Dendritic cell treated with granulocyte-macrophage colony-stimulating factor and Interleukin-4, amounts not matched to agents 40 ng/mL and 50 ng/mL, for 4 days (primary cell): ENCODE data around the gene CENPH.
"Not testable (repeated sequence)": the region's sequence is repeated elsewhere in the genome, so short reads cannot be mapped to it uniquely, and the experiment has no call there.

Experiments used
- H3K27ac Mint-ChIP-seq: one replicate; pipeline ENCODE4 v1.8.0; 2022; ENCODE audit warnings: mild to moderate bottlenecking, mixed read lengths
- H3K27me3 Mint-ChIP-seq: one replicate; pipeline ENCODE4 v1.8.0; 2022; ENCODE audit warnings: mild to moderate bottlenecking, mixed read lengths
- H3K36me3 Mint-ChIP-seq: one replicate; pipeline ENCODE4 v1.8.0; 2022; ENCODE audit warnings: low read depth, mixed read lengths
- H3K4me1 Mint-ChIP-seq: one replicate; pipeline ENCODE4 v1.8.0; 2022; ENCODE audit warnings: low read depth, mixed read lengths
- H3K4me3 Mint-ChIP-seq: one replicate; pipeline ENCODE4 v1.8.0; 2022; ENCODE audit warnings: mild to moderate bottlenecking, moderate library complexity, mixed read lengths
- H3K9me3 Mint-ChIP-seq: one replicate; pipeline ENCODE4 v1.8.0; 2022; ENCODE audit warnings: mixed read lengths
- intact Hi-C: fragments of 100-400 bp; cut with micrococcal nuclease; formaldehyde crosslinking; loops from one replicate; pipeline ENCODE4 v1.15.0; 2022

The CENPH gene

GRCh38 chr5:69189162-69190086 is at the start of gene CENPH:
CENPH (plus strand) TSS chr5:69189583; CDS start chr5:69189635, 52 bp downstream.
- H3K36me3 Mint-ChIP-seq = peaks cover 6% of the 10 kb centered on the region

DNA sequence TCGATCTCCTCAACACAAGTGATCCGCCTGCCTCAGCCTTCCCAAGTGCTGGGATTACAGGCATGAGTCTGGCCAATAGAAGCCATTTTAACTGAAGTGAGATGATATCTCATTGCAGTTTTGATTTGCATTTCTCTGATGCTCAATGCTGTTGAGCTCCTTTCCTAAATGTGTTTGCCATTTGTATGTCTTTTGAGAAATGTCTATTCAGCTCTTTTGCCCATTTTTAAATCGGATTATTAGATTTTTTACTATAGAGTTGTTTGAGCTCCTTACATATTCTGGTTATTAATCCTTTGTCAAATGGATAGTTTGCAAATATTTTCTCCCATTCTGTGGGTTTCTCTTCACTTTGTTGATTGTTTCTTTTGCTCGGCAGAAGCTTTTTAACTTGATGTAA is 49.1 kb upstream of the CENPH start:
- H3K36me3 Mint-ChIP-seq, H3K4me1 Mint-ChIP-seq, H3K27me3 Mint-ChIP-seq, H3K9me3 Mint-ChIP-seq, H3K4me3 Mint-ChIP-seq, intact Hi-C loops, H3K27ac Mint-ChIP-seq: not testable (repeated sequence)

More at GRCh38 chr5:69189162-69190086, at the start of gene CENPH:
- no peaks in the 10 kb centered on the region for H3K27me3 Mint-ChIP-seq
- H3K4me3 Mint-ChIP-seq = peak within 1 kb of the TSS; percentile 91
- intact Hi-C loops = loop anchor here (1.0 kb wide), 3 partner anchors 22 to 95 kb away; partner anchors contain the start of genes CCNB1, CDK7 and SLC30A5
- peaks cover 9% of the 10 kb centered on the region for H3K4me1 Mint-ChIP-seq
- no peaks in the 10 kb centered on the region for H3K9me3 Mint-ChIP-seq
- H3K27ac Mint-ChIP-seq = peak within 1 kb of the TSS; percentile 92

GRCh38 chr5:69140827-69141226 is 48.6 kb upstream of the CENPH start:
- Mint-ChIP-seq H3K4me3 (no peak overlapping the region), H3K9me3 (peaks cover 8% of the 10 kb centered on the region), H3K4me1 (no peaks in the 10 kb centered on the region), H3K27ac (no peak overlapping the region), H3K36me3 (no peaks in the 10 kb centered on the region), H3K27me3 (no peaks in the 10 kb centered on the region)
- intact Hi-C loops = no loop called here

GRCh38 chr5:69148576-69148975 is 40.8 kb upstream of the CENPH start:
- H3K36me3 Mint-ChIP-seq, H3K27ac Mint-ChIP-seq, H3K27me3 Mint-ChIP-seq, H3K9me3 Mint-ChIP-seq, H3K4me1 Mint-ChIP-seq, H3K4me3 Mint-ChIP-seq, intact Hi-C loops: not testable (repeated sequence)

DNA sequence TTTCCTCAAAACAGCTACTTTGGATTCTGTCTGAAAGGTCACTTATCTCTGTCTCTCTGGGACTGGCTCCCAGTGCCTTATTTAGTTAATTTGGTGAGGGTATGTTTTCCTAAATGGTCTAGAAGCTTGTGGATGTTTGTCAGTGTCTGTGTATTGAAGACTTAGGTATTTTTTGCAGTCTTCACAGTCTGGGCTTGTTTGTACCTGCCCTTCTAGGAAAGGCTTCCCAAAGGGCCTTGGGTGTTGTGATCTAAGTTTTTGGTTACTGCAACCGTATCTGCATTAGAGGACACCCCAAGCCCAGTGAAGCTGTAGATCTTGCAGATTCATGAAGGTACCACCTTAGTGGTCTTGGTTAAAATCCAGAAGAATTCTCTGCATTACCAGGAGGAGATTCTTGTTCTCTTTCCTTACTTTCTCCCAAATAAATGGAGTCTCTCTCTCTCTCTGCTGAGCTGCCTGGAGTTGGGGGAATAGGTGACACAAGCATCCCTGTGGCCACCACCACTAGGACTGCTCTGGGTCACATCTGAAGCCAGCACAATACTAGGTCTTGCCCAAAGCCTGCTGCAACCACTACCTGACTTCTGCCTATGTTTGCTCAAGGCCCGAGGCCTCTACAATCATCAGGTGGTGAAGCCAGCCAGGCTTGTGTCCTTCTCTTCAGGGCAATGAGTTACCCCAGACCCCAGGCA is 40.3 kb upstream of the CENPH start:
- H3K4me3 Mint-ChIP-seq = no peak overlapping the region
- H3K36me3 Mint-ChIP-seq = no peaks in the 10 kb centered on the region
- peaks cover 8% of the 10 kb centered on the region for H3K4me1 Mint-ChIP-seq
- intact Hi-C loops = no loop called here
- no peaks in the 10 kb centered on the region for H3K9me3 Mint-ChIP-seq
- no peaks in the 10 kb centered on the region for H3K27me3 Mint-ChIP-seq
- H3K27ac Mint-ChIP-seq = no peak overlapping the region

GRCh38 chr5:69149676-69150010 is 39.7 kb upstream of the CENPH start:
- no peaks in the 10 kb centered on the region for H3K36me3 Mint-ChIP-seq
- no peak overlapping the region for H3K27ac Mint-ChIP-seq
- intact Hi-C loops = no loop called here
- H3K4me1 Mint-ChIP-seq = peaks cover 8% of the 10 kb centered on the region
- no peaks in the 10 kb centered on the region for H3K27me3 Mint-ChIP-seq
- H3K4me3 Mint-ChIP-seq = no peak overlapping the region
- H3K9me3 Mint-ChIP-seq = no peaks in the 10 kb centered on the region

- Mint-ChIP-seq H3K27ac (no peak overlapping the region), H3K36me3 (no peaks in the 10 kb centered on the region), H3K4me1 (peaks cover 8% of the 10 kb centered on the region), H3K27me3 (no peaks in the 10 kb centered on the region), H3K4me3 (no peak overlapping the region), H3K9me3 (no peaks in the 10 kb centered on the region)
- intact Hi-C loops = no loop called here
Measured at GRCh38 chr5:69152731-69153130, 36.7 kb upstream of the CENPH start.

GRCh38 chr5:69156456-69156855 is 32.9 kb upstream of the CENPH start:
- H3K36me3 Mint-ChIP-seq = no peaks in the 10 kb centered on the region
- no peak overlapping the region for H3K27ac Mint-ChIP-seq
- peaks cover 8% of the 10 kb centered on the region for H3K4me1 Mint-ChIP-seq
- H3K4me3 Mint-ChIP-seq = no peak overlapping the region
- H3K27me3 Mint-ChIP-seq = no peaks in the 10 kb centered on the region
- intact Hi-C loops = no loop called here
- no peaks in the 10 kb centered on the region for H3K9me3 Mint-ChIP-seq

GRCh38 chr5:69158039-69158438 is 31.3 kb upstream of the CENPH start:
- H3K27me3 Mint-ChIP-seq = no peaks in the 10 kb centered on the region
- H3K27ac Mint-ChIP-seq = no peak overlapping the region
- H3K9me3 Mint-ChIP-seq = no peaks in the 10 kb centered on the region
- H3K4me3 Mint-ChIP-seq = no peak overlapping the region
- peaks cover 2% of the 10 kb centered on the region for H3K4me1 Mint-ChIP-seq
- intact Hi-C loops = no loop called here
- H3K36me3 Mint-ChIP-seq = no peaks in the 10 kb centered on the region

- Mint-ChIP-seq H3K36me3 (no peaks in the 10 kb centered on the region), H3K9me3 (no peaks in the 10 kb centered on the region), H3K4me3 (no peak overlapping the region), H3K27me3 (no peaks in the 10 kb centered on the region), H3K4me1 (peaks cover 2% of the 10 kb centered on the region), H3K27ac (no peak overlapping the region)
- intact Hi-C loops = no loop called here
Measured at GRCh38 chr5:69160651-69161050, 28.7 kb upstream of the CENPH start.

- peaks cover 31% of the 10 kb centered on the region for H3K4me1 Mint-ChIP-seq
- H3K4me3 Mint-ChIP-seq = peak within 1 kb of the TSS; percentile 92
- H3K27ac Mint-ChIP-seq = peak within 1 kb of the TSS; percentile 85
- intact Hi-C loops = loop anchor here (1.0 to 5.0 kb wide), 5 partner anchors 22 to 72 kb away; partner anchors contain the start of genes CDK7, CENPH and SLC30A5
- no peaks in the 10 kb centered on the region for H3K27me3 Mint-ChIP-seq
- H3K36me3 Mint-ChIP-seq = peaks cover 20% of the 10 kb centered on the region
- no peaks in the 10 kb centered on the region for H3K9me3 Mint-ChIP-seq
Measured at GRCh38 chr5:69166686-69167492, 22.5 kb upstream of the CENPH start, which contains the start of gene CCNB1. CCNB1 (plus strand) TSS chr5:69167150; CDS start chr5:69167263, 113 bp downstream.

GRCh38 chr5:69167493-69167855 is 21.9 kb upstream of the CENPH start:
- Mint-ChIP-seq H3K4me3 (peak overlapping the region; percentile 92), H3K36me3 (peaks cover 26% of the 10 kb centered on the region), H3K27me3 (no peaks in the 10 kb centered on the region), H3K9me3 (no peaks in the 10 kb centered on the region), H3K27ac (peak overlapping the region; percentile 85), H3K4me1 (peaks cover 31% of the 10 kb centered on the region)
- intact Hi-C loops = loop anchor here (1.0 to 5.0 kb wide), 4 partner anchors 22 to 73 kb away; partner anchors contain the start of genes CDK7, CENPH and SLC30A5

DNA sequence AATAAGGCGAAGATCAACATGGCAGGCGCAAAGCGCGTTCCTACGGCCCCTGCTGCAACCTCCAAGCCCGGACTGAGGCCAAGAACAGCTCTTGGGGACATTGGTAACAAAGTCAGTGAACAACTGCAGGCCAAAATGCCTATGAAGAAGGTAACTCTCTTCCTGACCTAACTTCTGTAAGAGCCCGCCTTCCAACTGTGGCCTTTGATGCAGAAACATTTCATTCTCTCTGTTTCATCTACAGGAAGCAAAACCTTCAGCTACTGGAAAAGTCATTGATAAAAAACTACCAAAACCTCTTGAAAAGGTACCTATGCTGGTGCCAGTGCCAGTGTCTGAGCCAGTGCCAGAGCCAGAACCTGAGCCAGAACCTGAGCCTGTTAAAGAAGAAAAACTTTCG is 21.5 kb upstream of the CENPH start:
- Mint-ChIP-seq H3K4me1 (peaks cover 31% of the 10 kb centered on the region), H3K9me3 (no peaks in the 10 kb centered on the region), H3K27ac (peak overlapping the region; percentile 85), H3K4me3 (peak overlapping the region; percentile 92), H3K36me3 (peaks cover 31% of the 10 kb centered on the region), H3K27me3 (no peaks in the 10 kb centered on the region)
- intact Hi-C loops = loop anchor here (1.0 to 5.0 kb wide), 4 partner anchors 21 to 73 kb away; partner anchors contain the start of genes CDK7, CENPH and SLC30A5
